GM10266 (cell line): ENCODE data around the gene CRAT.

Experiments
- DNase-seq: peaks from one replicate; pipeline ENCODE4 v3.0.0; 2012; ENCODE audit errors: extremely low spot score
- CTCF ChIP-seq: IDR thresholded peaks from 2 replicates; pipeline ENCODE4 v1.5.1; 2012; ENCODE audit warnings: mild to moderate bottlenecking, low read depth; ENCODE audit not compliant: control insufficient read depth, insufficient read depth; ENCODE audit errors: missing control alignments

Gene CRAT

DNA sequence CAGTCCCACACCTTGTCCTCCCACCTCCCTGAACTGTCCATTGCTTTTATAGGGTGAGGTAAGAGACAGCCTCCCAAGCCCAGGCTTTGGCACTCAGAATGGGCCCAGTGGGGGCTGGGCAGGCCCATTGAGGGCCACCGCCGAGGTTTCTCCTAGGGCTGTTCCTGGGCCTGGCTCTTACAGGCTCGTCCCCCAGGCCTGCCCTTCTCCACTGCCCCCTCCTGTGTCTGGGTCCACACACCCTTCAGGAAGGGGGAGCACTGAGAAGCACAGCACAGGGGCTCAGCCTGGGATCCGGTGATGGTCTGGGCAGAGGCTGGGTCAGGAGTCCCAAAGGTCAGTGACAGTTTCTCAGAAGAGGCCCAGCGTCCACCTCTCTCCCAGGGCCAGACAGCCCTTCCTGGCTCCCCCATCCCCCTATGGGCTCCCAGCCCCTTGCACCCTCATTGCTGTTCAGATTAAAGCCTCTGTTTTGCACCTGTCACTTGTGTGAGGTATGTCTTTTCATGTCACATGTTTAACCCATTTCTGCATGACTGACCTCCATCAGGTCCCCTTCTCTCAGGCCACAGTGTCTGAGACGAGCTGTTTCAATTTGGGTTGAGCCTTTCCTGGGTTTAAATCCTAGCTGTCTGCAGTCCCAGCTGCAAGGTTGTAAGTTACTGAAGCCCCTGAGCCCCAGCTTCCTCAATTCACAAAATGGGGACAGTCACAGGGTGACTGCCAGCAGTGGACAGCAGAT lies 38.0 kb upstream of the CRAT start:
- TF ChIP-seq CTCF, result no peak
- peak; percentile 51 for DNase-seq

GRCh38 chr9:129146441-129146941 lies 35.9 kb upstream of the CRAT start:
- no peak for TF ChIP-seq CTCF
- DNase-seq, result no peak

- no peak for DNase-seq
- no peak for TF ChIP-seq CTCF
Measured at GRCh38 chr9:129145841-129146292, 35.3 kb upstream of the CRAT start.

GRCh38 chr9:129145316-129145715 lies 34.7 kb upstream of the CRAT start:
- DNase-seq, result no peak
- TF ChIP-seq CTCF, result no peak

GRCh38 chr9:129143031-129143927 lies 32.7 kb upstream of the CRAT start:
- peak; percentile 91 for TF ChIP-seq CTCF
- peak; percentile 79 for DNase-seq

- TF ChIP-seq CTCF, result no peak
- no peak for DNase-seq
Measured at GRCh38 chr9:129142138-129142935, 31.7 kb upstream of the CRAT start.
